NCI-H1417 (cell line): ENCODE results near the gene AKAP6.

Experiments
- DNase-seq, 3 experiments: peaks; one replicate each; lab custom pipeline; 2025; lab: John Stamatoyannopoulos, UW

Gene AKAP6

DNA sequence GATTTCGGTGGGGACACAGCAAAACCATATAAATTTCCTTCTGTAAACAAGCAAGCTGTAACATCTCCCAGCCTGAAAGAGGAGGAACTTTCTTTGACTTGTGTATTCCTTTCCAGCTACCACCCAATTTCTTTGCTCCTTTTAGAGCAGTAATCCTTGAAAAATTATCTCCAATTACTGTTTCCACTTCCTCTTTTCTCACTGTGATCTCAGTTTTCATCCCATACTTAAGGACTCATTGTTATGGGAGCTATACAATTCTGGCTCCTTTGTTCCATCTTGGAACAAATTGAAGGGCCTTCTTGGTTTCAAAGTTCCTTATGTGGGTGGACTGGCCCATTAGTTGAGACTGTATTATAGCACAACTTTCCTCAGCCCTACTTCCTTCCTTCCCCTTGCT lies 152.6 kb downstream of the AKAP6 start:
- no peak for DNase-seq

DNA sequence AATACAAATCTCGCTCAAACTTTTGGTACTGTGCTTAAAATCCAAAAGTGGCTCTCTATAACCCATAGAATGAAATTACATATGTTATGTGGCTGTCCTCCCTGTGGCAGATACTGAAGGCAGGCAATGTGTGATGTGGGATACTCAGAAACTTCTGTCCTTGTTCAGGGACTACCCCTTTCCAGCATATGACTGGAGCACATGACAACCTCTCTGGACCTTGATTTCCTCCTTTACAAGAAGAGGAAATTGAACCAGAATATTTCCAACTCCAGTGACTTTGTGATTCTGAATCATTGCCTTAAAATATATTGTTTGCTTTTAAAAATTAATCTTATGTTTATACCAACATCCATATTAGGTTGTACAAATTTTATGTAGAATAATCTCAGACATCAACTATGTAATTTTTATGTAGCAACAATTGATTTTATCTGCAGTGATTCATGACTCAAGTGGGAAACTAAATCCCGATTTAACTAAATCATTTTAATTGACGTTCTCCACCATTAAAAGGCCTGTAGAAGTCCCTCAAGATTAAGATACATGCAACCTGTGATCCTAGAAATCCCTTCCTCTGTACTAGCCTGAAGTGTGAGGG lies 162.4 kb downstream of the AKAP6 start:
- DNase-seq: no peak

DNA sequence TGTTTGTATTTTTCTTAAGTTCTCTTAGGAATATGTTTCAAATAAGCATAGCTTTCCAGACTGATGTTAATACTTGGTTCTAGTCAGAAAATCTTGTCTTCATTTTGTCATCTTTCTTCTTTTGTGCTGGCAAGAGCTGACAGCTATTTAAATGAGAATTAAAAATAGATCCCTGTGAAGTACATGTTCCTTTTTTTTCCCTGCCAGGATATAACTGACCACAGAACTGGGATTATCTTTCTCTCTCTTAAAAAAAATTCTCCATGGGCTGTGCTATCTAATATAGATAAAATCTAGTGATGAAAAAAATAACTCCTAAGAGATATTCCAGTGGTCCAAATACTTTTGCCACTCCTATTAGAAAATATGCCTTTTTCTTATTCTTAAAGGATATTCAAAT lies 163.4 kb downstream of the AKAP6 start:
- no peak for DNase-seq

DNA sequence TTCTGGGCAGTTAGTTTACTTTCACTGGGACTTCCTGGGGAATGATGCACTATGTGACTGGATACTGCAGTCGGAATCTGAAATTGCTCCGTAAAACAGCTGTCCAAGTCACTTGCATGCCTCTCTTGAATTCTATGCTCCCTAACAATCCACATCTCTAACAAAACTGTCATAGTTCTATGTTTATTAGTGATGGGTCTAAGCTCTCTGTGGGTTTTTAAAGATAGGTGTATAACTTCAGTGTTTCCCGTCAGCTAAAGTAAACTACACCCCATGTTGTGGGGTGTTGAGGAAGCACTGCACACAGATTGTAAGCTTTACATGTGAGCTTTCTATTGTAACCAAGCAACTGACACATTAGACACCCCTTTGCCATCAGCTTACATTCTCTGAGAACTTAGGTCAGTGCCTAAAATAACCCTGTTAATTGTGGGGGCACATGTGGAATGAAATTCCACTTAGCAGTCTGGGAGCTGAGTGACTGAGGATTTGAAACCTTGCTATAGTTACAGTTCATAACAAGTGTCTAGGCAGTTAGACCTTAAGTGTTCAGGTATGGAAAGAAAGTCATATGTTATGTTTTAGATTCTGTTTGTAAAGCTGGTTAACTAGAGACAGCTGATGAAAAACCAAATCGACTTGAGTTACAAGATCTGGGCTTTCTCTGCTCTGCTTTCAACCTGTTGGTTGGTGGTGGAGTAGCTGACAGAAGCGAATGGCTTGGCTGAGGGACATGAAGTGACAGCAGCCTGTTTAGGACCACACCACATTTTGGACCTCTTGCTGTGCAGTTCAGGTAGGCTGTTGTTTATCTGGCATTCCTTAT lies 165.7 kb downstream of the AKAP6 start:
- peak in 2 of 3 experiments; percentile 10 to 39 for DNase-seq

DNA sequence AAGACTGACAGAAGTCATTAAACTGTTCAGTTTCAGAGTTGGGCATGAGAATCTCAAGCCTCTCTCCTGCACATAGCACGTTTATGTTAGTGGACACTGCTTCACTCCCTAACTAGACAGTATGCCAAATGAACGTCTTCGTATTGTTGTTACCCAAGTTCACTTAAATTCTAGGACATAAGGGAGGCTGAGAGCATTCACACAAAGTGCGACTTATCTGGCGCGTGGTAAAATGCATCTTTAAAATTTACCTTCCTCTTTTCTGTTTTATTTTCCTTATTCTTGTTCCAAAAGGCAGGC lies 166.3 kb downstream of the AKAP6 start:
- no peak for DNase-seq

DNA sequence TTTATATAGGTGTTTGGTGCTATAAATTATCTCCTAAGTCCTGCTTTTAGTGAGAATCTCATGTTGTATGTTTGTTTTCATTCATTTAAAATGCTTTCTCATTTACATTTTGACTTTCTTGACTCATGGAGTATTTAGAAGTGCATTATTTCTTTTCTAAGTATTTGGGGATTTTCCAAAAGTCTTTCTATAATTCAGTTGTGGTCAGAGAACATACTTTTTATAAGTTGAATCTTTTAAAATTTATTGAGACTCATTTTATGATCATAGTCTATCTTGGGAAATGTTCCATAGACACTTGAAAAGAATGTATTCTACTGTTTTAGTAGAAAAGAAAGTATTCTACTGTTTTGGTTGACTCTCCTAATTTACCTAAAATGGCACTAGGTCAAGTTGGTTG lies 168.2 kb downstream of the AKAP6 start:
- DNase-seq: no peak

DNA sequence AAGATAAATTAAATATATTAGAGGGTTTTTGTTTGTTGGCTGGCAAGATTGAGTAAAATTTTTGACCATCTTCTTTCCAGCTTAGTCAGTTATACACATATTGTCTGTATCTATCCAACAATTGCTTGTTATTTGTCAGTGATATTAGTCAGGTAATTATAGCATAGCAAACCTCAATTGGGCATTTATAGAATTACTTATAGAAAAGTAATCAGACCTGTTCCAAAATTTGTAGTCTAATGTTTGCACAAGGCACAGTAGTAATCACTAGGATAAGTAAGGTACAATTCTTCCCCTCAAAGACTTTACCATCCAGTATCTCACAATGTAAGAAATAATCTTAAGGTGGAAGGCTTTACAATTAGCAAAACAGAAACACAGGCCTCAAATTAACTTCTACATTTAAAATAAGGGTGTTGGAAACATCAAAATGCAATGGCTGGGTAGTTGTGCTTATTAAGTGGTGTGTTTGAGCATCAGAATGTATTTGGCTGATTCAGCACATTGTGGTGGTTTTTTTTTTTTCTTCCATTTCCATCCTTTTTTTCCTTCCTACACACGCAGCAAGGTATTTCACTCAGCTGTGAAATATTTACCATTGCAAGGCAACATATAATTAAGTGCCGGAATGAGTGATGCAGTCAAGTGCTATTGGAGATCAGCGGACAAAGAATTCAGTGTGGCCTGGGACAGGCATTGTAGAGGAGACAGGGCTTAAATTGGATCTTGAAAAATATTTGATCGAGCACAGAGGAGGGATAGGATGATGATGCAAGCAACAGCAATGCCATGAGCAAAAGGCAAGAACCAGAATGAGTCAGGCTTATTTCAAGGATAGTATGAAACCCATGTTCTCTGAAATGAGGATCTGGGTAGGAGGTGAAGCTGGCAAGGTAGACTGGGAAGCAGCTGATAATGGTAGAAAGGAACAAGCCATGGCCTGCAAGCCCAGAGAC lies 178.2 kb downstream of the AKAP6 start:
- DNase-seq: peak in 2 of 3 experiments; percentile 56 to 88

DNA sequence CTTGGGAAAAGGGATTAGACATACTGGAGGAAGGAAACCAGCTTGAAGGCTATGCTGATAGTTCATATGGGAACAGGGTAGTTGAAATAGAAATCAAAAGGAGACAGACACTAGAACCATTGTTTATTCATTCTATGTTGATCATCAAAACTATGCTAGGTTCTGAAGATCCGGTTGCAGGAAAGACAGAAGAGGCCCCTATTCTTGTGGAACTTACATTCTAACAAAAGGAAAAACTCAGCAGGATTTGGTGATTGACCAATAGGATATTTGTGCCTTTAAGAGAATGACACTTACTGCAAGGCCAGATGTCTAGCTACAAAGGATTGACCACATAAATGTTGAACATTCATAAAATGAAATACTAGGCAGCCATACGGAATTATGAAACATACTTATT lies 179.2 kb downstream of the AKAP6 start:
- no peak for DNase-seq

DNA sequence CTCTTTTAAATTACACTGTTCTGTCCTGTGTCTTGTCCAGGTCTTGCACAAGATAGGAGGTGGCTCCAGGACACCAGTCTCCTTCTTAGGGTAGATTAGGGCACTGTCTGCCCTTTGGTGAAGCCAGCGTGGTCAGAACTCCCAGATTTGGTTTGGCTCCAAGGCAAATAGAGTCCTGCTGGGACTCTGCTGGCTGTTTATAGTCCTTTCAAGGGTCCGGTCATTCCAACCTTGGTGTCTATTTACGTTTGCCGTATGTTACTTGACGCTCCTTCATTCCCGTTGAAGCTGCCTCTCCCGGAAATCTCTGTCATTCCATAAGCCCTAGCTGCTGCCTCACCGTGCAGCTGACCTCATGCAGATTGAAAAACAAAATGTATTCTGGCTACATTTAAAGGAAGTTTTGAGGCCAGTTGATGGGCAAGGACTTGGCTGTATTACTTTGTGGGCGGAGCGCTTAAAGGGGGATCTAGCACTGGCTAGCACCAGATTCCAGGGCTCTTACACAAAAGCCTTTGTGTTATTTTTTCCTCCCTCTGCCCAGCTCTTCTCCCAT lies 180.6 kb downstream of the AKAP6 start:
- no peak for DNase-seq

DNA sequence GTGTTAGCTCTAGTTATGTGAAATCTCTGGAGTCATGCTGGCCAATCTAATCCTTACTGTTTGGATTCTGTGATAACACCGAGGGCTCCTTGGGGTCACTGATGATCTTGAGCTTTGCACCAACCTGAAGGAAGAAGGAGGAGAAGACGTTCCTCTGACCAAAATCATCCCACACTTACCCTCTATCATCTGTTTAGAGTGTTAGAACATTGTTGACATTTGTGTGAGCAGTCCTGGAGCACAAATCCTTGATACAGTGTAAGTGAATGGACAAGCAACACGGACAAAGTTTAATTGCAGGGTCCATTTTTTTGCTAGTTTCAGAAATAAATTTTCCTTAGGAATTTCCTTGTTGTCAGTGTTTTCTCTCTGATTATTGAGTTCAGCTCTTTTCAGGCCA lies 181.7 kb downstream of the AKAP6 start:
- no peak for DNase-seq

DNA sequence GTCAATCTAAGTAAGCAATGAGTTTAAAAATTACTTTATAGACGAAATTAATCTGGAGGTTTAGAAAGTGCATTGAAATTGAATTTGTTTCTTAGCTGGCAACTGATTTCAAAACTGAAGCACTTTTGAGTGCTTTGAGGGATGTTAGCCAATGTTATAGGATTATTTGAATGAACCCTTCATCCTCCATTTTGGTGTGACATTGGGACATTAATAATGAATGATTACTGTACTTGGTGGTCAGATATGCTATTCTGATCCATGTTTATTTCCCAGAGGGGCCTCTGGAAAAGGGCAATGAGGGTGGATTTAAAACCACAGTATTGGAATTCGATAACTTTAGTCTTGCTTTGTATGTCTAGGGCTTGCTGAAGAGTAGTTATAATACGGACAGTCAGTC lies 183.2 kb downstream of the AKAP6 start:
- no peak for DNase-seq

DNA sequence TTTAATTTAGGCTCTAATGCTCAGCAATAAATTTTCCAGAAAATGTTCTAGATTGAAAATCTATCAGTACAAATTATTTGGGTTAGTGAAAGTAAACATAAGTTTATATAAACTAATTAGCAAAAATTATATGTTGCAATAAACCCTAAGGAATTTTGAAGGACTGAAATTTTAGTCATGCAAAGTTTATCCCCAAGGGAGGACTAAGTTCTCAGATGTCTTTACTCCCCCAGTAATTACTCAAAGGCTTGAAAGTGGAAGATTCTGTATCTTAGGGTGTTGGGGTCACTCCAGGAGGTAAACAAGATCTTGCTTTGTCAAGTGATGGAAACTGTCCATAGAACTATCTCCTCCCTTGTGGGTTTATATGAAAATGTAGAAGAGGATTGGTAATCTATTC lies 183.7 kb downstream of the AKAP6 start:
- no peak for DNase-seq

DNA sequence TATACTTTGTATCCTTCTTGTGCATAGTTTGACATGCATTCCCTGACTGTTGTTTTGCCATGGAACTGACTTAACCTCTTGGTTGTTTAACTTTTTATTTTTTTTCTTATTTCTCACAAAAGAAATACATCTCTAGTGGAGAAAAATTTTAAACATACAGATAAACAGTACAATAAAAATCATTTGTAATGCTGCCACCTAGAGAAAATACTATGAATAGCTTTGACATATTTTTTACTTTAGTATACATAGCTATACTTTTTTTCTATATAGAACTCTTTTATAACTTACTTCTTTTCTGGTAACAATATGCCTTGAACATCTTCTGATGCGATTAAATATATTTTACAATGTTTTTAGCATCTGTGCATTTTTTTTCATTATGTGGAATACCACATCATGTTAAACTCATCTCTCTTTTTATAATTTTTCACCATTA lies 184.5 kb downstream of the AKAP6 start:
- peak in 1 of 3 experiments; percentile 38 for DNase-seq

DNA sequence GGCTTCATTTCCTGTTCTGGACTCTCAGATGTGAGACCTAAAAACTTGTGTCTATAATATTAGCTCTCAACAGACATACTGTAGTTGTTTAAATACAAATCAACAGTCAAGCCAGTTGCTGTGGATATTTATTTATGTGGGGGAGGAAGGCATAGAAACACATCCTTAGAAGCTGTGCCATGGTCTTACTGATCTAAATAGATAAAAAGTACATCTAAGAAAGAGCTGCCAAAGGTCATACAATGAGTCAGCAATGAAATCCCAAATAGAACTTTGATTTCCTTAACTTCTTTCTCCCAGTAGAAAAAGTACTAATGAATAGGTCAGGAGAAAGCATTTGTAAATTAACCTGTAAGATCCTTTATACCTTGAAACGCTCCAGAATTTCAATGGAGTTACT lies 185.1 kb downstream of the AKAP6 start:
- DNase-seq: no peak

DNA sequence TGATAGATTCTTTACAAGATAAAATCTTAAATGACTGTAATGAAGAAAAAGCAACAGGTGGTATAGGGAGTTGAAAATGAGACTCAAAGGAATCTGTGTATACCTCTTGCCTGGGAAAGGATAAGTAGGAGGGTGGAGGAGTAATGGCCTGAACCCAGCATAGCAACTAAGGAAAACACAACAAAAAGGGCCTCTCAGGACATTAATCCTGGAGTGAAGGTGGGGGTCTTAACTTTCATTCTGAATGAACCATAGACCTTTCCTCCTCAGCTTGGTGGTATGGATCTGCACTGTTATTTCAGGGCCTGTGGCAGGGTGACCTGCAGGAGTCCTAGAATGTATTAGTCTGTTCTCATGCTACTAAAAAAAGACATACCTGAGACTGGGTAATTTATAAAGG lies 185.6 kb downstream of the AKAP6 start:
- DNase-seq: no peak

DNA sequence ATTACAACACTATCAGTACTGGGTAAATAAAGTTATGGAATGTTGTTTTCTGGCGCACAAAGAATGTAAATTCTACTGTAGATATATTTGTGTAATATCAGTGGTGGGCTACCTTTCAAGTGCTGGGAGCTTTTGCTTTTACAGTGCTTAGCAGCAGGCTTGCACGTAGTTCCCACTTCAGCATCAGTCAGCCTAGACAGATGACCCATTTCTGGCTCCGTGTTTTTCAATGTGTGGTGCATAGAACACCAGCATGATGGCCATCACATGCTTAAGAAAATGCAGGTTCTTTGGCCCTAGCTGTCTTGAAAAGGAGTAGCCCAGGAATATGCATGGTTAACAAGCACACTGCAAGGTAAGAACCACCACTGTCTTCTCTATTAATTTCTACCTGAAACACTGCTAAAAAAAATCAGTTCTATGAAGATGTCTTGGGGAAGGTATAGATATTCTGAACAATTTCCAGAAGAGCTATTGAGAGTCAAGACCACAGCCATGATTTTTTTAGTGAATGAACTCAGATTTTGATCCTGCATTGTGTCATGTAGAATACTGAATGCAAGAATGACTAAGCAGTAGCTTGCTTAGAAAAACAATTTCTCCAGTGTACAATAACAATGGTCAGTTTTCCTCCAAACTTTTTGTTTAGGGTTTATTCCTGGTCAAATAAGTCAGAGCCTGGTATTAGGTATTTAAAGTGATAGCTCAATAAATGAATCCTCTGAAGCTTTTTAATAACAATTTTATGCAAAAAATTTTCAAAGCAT lies 195.7 kb downstream of the AKAP6 start:
- DNase-seq: no peak

DNA sequence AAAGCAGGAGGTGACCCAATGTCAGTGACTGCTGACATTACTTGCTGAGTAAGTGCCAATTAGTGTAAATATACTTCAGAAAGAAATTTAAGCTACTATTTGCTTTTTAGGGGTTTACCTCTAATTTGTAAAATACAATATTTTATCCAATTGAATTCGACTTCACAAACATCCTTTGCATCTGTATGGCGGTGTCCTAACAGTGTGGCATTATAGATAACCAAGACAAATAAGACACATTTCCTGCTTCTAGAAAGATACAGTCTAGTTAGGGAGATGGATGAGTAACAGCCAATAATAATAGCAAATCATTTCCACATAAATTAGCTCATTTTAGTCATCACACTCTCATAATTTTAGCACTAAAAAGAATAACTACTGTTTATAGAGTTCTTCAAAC lies 196.5 kb downstream of the AKAP6 start:
- DNase-seq: no peak

DNA sequence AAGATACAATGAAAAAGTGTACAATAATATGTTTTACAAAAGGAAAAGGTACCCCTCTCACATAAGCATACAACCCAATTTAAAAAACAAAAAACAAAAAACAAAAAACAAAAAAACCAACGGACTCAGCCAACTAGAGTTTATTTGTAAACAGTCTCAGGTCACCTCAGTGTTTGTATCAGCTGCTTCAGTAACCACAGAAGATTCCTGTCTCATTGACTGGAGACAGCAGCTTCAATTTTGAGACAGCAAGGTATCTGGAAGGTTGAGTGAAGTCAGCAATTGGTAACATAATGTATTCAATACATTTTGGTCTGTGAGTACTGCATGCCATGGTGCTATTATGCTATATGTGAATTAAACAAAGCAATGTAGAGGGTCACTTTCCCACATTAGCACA lies 201.7 kb downstream of the AKAP6 start:
- no peak for DNase-seq

DNA sequence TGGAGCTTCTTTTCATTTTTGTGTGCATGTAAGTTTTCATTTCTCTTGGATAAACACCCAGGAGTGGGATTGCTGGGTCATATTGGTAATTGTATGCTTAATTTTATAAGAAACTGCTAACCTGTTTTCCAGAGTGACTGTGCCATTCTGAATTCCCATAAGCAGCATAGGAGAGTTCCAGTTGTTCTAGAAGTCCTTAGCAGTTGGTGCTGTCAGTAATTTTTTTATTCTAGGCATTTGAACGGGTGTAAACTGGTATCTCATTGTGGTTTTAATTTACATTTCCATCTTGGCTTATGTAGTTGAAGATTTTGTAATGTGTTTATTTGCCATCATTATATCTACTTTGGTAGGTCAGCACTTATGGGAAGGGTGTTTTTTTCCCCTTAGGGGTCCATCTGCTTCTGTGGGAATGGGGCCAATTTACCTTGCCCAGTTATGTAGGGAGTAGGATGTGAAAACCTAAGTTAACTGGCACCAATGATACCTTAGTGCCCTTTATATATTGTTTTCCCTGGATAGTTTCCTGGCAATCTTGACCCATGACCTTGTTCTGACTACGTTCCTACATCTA lies 202.9 kb downstream of the AKAP6 start:
- no peak for DNase-seq

DNA sequence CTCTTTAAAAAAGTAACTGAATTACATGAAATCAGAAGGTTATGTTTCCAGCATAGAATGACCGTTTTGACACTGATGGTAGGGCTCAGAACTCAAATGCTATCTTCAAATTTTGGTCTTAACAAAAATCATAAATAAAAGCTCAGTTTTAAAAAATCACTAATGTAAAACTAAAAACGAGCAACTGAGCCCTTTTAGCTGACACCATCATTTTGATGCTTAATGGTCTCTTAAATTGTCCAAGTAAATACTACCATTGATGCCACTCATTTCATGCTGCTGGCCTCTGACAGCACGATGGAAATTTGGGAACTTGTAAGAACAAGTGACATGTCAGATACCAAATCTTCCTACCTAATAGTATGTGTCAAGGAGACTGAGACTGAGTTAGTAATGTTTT lies 205.0 kb downstream of the AKAP6 start:
- DNase-seq: no peak

DNA sequence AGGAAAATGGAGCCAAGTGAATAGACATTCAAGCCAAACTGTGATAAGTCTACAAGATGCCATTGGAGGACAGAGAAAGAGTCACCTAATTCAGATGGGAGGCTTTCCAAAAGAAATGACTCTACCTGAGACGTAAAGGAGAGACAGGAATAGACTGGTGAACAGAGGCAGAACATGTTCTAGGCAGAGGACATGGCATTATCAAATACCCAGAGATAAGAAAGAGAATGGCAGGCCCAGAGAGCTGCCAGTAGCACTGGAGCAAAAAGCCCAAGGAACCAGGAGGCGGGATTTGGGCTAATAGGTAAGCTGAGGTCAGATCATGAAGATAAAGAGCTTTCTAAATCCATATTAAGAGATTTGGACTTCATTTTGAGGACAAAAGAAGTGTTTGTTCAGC lies 207.1 kb downstream of the AKAP6 start:
- no peak for DNase-seq
